IPS-11a (cell line): ENCODE results near the gene SNRNP40.

Source experiments
- H3K4me3 ChIP-seq: one replicate; pipeline ENCODE4 v1.5.1; 2013; ENCODE audit warnings: low read depth, low read length, control low read depth

Gene SNRNP40

DNA sequence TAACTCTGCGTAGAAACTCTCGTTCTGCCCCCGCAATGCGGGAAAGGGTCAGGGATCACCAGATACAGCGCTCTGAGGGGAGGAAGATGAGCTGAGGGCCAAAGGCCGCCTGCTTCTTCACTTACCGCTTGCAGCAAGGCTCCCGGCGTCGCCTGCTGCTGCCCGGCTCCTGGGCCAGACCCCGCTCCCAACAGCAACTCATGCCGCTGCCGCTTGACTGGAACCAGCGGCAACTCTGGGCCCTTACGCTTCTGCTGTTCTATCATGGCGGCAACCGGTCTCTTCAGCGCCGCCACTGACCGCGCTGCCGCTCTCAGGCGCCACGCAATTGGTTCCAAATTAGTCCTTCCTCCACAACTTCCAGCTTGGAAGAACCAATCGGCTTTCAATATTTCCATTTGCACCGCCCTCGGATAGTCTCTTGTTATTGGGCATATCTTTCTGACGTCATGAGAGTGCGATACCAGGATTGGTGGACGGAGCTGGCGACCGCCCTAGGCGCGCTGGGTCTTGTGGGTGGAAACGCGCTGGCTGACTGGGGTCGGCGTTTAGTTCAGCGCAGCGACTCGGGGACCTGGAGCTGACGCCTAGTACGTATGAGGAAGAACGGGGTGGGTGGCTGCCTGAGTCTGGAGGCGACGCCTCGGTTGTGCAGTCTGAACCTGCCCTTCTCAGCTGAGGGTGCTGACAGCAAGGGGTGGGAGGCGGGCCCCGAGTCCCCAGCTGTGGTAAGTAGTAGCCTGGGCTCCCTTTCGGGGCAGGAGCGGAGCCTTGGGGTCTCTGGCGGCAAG is at the start of gene SNRNP40, which contains the start of gene ZCCHC17:
Gene SNRNP40 (minus strand): TSS at position 303 of the 791 bp plus-strand sequence. CDS start 37 bp downstream, at position 266.
Gene ZCCHC17 (plus strand): TSS at position 547 of the 791 bp plus-strand sequence. CDS start 13,067 bp downstream, outside the sequence.
- H3K4me3 ChIP-seq: peak within 1 kb of the TSS; percentile 100

DNA sequence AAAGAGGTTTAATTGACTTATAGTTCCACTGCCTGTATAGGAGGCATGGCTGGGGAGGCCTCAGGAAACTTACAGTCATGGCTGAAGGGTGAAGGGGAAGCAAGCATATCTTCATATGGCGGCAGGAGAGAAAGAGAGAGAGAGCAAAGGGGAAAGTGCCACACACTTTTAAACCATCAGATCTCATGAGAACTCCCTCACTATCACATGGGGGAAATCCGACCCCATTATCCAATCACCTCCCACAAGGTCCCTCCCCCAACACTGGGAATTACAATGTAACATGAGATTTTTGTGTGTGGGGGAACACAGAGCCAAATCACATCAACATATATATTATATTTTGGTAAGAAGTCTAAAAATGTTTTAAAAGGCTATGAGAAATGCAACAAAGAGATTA is 49.0 kb upstream of the SNRNP40 start:
- H3K4me3 ChIP-seq: no peak overlapping the region

DNA sequence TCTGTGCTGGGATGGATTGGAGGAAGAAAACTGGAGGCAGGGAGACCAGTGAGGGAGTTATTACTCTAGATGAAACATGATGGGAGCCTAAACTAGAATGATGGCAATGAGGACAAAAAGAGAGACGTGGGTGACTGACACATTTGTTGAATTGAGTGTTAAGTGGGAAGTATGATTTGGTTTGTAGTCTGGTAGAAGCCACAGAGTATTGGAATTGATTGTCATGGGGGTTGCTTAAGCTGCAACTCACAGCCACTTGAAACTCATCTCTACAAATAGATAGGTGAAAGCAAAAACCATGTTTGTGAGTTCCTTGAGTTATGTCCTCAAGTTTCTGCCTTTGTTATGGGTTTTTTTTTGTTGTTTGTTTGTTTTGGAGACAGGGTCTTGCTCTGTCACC is 47.9 kb upstream of the SNRNP40 start:
- no peak overlapping the region for H3K4me3 ChIP-seq

DNA sequence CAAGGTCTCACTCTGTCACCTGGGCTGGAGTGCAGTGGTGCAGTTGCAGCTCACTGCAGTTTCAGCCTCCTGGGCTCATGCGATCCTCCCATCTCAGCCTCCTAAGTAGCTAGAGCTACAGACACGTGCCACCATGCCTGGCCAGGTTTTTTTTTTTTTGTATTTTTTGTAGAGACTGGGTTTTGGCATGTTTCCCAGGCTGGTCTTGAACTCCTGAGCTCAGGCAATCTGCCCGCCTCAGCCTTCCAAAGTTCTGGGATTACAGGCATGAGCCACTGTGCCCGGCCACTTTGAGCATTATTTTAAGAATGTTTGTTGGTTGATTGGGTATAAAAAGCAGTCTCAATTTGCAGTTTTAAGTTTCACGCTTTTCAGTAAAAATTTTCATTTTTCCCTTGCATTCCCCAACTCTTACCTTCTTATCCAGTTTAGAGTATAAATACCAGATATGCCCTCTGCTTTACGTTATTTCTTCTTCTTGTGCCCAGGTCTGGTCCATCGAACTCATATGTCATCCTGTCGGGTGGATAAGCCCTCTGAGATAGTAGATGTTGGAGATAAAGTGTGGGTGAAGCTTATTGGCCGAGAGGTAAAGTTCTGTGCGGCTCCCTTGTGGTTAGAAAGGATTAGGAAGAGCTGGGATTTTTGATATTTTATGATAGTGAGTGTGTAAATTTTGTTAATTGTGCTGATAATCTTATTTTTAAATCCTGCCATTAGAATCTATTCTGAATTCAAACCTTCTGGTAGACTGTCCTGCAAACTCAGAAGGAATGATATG is 40.3 kb upstream of the SNRNP40 start:
- no peak overlapping the region for H3K4me3 ChIP-seq

DNA sequence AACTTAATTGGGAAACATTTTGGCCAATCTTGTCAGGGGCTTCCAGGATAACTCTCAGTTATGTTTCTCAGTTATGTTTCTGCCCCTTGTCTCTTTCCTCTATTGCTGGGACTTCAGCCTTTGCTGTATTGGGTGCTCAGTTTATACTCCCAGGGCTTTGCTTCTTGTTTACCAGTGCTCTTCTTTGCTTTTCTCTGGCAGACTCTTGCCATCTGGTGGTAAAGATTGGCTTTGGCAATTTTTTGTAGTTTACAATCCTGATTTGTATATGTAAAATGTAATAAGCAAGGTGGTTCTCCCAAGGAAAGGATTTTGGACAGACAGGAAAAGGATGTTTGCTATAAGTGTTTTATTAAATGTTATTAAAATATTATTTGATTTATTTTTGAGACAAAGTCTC is 38.4 kb upstream of the SNRNP40 start:
- no peak overlapping the region for H3K4me3 ChIP-seq

DNA sequence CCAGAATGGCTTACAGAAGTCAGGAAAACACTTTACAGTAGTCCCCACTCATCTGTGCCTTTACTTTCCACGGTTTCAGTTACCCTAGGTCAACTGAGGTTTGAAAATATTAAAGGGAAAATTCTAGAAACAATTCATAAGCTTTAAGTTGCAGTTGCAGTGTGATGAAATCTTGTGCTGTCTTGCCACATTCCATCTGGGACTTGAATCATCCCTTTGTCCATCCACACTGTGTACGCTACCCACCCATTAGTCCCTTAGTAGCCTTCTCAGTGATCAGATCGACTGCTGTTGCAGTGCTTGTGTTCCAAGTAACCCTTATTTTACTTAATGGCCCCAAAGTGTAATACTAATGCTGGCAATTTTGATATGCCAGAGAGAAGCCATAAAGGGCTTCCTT is 30.8 kb upstream of the SNRNP40 start:
- H3K4me3 ChIP-seq: no peak overlapping the region

DNA sequence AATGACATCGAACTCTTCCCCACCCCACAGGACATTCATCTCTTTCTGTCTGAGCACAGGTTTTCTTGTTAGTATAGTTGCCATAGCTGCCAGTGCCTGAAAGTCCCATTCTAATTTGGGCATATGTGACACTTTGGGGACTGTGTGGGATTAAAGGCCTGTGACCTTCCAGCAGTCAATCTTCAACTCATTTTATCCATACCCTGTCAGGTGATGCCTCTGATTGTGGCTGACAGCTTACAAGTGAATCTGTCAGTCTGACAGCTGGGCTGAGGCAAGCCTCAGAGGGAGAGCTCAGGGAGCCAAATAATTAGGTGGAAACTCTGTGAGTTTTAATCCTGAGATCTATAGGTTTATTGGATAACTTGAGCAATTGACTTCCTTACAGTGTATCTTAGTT is 29.9 kb upstream of the SNRNP40 start:
- no peak overlapping the region for H3K4me3 ChIP-seq

DNA sequence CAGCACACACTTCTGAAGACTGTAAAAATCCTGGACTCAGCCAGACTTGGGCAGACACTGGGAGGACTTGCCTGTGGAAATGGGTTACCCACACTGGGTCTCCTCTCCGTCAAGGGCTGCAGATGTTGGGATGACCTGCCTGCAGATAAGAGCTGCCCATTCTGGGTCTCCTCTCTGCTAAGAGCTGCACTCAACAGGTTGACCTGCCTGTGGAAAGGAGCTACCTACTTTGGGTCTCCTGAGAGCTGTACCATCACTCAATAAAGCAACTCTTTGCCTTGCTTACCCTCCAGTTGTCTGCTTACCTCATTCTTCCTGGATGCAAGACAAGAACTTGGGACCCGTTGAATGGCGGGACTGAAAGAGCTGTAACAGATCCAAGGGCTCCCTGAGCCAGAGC is 28.4 kb upstream of the SNRNP40 start:
- H3K4me3 ChIP-seq: no peak overlapping the region

DNA sequence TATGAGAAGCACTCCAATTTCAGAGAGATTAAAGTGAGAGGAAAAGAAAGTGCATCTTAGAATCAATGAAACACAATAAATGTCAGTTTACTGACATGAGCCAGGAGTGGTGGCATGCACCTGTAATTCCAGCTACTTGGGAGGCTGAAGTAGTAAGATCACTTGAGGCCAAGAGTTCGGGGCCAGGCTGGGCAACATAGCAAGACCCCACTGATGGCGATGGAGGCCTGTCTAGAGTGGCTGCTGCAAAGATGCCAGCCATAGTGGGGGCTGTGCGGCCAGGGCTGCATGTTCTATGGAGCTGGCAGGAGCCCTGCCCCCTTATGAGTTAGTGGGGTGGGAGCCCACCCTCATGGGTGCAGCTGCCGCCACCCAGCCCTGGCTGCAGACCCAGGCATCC is 27.5 kb upstream of the SNRNP40 start:
- H3K4me3 ChIP-seq: no peak overlapping the region

DNA sequence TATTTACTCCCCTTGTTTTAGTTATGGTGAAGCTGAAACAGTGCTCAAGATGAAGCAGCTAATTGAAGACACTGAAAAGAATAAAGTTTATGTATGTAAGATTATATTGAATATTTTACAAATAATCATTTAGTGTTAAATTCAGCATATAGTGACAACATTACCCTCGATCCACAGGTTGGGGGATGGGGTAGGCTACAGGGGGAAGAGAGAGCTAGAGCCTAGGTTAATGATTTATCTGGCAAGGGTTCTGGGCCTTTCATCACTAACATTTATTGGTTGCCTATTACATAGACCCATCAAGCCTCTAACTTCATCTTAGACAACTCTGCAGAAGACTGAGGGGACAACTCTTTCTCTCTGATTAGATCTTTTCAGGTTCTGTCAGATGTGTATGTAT is 21.6 kb upstream of the SNRNP40 start:
- no peak overlapping the region for H3K4me3 ChIP-seq

DNA sequence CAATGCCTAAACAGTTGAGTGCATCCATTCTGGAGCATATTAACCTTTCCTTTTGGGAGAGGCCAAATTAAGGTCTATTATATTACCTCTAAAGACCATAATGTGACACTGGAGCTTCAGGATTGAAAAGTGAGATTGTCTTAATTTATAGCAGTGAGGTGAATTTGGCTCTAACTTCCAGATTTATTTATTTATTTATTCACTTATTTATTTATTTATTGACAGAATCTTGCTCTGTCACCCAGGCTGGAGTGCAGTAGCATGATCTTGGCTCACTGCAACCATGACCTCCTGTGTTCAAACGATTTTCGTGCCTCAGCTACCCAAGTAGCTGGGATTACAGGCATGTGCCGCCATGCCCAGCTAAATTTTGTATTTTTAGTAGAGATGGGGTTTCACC is 19.3 kb upstream of the SNRNP40 start:
- H3K4me3 ChIP-seq: no peak overlapping the region

DNA sequence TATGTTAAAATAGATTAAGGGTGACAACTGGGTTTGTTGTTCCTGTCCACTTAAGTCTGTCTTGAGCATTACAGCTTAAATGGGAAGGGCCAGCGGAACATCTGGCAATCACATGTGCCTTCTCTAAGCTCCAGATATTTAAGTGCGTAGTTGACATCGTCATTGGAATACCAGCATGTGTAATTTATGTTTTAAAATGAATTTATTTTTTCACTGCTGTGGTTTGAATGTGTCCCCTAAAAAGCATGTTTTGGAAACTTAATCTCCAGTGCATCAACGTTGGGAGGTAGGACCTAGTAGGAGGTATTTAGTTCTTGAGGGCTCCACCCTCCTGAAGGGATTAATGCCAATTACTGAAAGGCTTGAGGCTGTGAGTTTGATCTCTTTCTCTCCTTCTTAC is 13.6 kb upstream of the SNRNP40 start:
- H3K4me3 ChIP-seq: no peak overlapping the region

DNA sequence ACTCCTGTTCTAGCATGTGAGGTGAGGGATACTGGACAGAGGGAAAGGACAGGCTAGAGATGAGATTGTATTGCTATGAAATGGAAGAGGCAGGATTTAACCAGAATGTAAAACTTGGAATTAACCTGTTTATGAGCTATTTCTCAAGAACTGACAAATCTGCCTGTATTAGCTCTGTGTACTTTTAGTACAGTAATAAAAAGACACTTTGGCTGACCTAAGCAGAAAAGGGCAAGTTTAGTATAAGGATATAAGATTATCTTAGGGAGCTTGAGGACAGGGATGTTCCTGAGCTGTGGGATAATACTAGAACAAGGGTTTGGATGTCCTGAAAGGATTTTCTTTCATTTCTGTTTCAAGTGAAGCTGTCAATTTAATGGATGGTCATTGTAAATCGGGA is 11.4 kb upstream of the SNRNP40 start:
- H3K4me3 ChIP-seq: no peak overlapping the region

DNA sequence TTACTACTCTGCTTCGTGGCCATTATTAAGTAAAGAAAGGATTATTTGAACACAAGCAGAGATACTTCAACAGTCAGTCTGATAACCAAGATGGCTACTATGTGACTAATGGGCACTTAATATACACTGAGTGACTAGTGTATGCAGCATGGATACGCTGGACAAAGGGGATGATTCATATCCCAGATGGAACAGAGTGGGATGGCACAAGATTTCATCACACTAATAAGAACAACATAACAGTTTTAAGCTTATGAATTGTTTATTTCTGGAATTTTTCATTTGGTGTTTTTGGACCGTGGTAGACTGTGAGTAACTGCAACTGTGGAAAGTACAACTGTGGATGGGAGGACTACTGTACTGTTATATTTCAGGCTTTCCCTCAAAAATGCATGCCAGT is 9.7 kb upstream of the SNRNP40 start:
- H3K4me3 ChIP-seq: no peak overlapping the region

DNA sequence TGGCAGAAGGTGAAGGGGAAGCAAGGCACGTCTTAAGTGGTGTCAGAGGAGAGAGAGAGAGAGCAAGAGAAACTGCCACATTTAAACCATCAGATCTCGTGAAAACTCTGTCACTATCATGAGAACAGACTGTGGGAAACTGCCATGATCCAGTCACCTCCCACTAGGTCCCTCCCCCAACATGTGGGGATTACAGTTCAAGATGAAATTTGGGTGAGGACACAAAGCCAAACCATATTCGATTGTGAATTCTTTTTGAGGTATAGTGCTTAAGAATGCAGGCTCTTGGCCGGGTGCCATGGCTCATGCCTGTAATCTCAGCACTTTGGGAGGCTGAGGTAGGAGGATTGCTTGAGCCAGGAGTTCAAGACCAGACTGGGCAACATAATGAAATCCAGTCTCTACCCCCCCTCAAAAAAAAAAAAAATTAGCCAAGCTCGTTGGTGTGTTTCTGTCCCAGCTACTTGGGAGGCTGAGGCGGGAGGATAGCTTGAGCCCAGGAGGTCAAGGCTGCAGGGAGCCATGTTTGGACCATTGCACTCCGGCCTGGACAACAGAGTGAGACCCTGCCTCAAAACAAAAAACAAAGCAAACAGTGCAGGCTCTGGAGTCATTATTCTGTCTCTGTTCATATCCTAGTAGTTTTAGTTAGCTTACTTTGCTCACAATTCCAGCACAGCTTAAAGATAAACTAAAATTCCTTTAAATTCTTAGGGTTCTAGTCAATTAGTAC is 6.3 kb upstream of the SNRNP40 start:
- no peak overlapping the region for H3K4me3 ChIP-seq

DNA sequence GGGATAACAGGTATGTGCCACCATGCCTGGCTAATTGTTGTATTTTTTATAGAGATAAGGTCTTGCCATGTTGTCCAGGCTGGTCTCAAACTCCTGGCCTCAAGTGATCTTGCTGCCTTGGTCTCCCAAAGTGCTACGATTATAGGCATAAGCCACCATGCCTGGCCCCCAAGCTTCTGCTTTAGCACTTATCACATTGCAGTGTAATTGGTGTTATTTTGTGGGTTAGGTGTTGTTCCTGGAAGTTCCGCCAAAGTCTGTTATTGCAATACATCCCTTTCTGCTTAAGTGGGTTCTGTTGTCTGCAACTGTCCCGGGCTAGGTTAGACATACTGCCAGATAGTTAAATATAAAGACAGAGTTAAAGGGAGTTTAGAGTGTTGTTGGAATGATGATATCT is 3.6 kb upstream of the SNRNP40 start:
- H3K4me3 ChIP-seq: no peak overlapping the region

DNA sequence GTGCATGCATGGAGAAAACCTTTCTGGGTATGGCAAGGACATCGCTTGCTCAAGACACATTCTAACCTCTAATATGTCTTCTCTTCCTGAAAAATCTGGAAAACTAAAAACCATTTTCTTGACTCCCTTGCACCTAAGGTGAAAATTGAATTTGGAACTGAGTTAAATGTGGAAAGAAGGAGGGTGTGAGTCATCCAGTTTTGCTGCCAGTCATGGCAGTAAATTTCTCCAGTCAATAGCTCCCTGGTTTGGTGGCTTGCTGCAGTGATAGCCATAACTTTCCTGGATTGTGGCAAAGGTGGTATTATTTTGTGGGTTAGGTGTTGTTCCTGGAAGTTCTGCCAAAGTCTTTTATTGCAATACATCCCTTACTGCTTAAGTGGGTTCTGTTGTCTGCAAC is 2.8 kb upstream of the SNRNP40 start:
- no peak overlapping the region for H3K4me3 ChIP-seq

DNA sequence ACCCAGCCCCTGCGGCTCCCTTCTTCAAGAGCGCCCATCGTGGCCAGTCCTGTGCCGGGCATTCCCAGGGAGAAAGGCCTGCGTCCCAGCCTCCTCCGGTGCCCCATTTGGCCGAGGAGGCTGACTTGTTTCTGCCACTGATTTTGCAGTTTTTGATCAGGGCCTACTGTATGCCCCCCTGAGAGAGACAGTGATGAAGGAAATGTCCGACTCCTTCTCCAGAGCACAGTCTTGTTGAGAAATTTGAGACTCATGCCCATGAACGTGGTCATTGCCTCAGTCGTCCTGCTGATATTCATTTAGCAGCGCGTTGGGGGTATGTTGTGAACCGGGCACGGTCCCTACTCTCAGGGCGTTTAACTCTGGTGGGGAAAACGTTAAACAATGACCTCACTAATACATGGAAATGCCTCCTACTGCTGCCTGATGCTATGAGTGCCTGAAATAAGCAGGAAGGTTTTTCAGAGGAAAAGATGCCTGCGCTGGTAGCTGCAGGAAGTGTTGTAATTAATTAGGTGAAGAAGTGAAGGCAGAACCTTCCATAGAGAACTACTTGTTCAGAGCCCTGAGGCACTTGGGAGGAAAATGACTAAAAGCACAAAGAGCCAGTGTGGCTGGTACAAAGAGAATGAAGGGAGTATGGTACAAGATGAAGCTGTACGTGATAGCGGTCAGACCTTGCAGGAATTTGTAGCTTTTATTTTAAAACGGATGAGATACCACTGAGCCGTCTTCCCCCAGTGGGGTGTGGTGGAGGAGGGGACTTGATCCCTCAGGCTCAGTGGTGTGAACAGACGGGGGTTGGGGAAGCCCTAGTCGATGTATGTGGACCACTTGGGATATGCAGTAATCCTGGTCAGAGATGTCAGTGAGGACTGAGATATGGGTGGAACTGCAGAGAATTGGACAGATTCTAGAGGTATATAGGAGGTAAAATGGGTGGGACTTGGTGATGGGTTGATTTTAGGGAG is 974 bp upstream of the SNRNP40 start:
- H3K4me3 ChIP-seq: peak overlapping the region; percentile 100

DNA sequence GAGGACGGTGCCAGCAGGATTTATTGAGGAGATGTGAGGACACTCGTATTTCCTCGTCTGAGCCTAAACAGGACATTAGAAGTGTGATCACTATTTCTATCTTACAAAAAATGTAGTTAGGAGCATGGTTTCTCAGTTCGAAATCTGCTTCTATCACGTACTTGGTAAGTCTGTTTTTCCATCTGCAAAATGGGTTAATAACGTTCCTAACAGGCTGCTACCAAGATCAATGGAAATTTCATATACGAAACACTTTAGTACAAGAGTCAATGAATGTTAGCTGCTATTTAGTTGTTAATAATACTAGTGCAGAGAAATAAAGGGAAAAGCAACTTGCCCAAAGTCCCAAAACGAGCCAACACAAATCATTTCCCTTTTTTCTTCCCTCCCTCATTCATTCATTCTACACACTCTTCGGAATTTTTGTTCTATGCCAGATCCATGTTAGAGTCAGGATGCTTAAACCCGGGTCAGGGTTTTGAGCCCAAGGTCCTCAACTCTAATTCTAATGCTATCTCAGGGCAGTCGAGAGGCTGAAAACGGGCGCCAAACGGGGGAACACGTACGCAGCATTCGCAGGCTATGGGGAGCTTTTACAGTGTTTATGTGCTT is 608 bp downstream of the SNRNP40 start:
- peak overlapping the region; percentile 100 for H3K4me3 ChIP-seq

DNA sequence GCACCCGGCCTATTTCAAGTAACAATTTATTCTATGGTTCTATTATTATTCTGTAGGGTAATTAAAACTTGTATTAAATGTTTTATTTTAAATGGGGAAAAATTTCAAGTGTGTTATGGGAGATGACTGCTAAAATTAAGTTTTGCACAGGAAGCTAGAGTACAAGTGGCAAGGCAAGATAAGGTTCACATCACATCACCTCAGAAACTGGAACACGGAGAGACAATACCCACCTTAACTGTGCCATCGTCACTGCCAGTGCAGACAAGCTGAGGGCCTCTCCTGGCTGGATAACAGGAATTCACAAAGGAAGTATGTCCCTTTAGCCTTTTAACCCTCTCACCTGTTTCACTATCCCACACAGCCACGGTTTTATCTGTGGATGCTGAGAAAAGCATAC is 7.6 kb downstream of the SNRNP40 start:
- no peak overlapping the region for H3K4me3 ChIP-seq
